ENCODE data around the gene RAB11FIP3. TPM values are rescaled to one million over a fixed set of nuclear protein-coding genes. Genes with fewer than 3 reads are reported as not detected.

The RAB11FIP3 gene
- total and polyA plus RNA-seq, 2 of the 13 experiments (the other 11 are each of a cell fraction or from before 2014, with no cell fraction given) = 34.3 to 57.6 TPM

- TF ChIP-seq ZBTB2 (CRISPR knock-in tag; IDR thresholded peaks at IDR 0.05; ENCODE audit: low read depth) (no peak), FUBP1 (CRISPR knock-in tag; IDR thresholded peaks at IDR 0.05; ENCODE audit: borderline replicate concordance) (peak; percentile 82; the same call in 1 of the 2 replicates), FOXA1 (IDR thresholded peaks at IDR 0.05) (no peak), FOXA1 (CRISPR knock-in tag; IDR thresholded peaks at IDR 0.05) (peak; percentile 25; the same call in 1 of the 2 replicates), ZNF546 (CRISPR knock-in tag; conservative IDR thresholded peaks at IDR 0.05) (no peak), HNRNPLL (IDR thresholded peaks at IDR 0.05; ENCODE audit: low read depth, low read length, poor library complexity, severe bottlenecking) (no peak), RCOR2 (CRISPR knock-in tag; IDR thresholded peaks at IDR 0.05) (peak; percentile 47; the same call in 1 of the 2 replicates), IRF2 (CRISPR knock-in tag; IDR thresholded peaks at IDR 0.05) (peak; percentile 71; the same call in 1 of the 2 replicates), ZNF382 (CRISPR knock-in tag; IDR thresholded peaks at IDR 0.05; ENCODE audit: borderline replicate concordance) (no peak), ZNF3 (CRISPR knock-in tag; IDR thresholded peaks at IDR 0.05) (no peak), SP4 (CRISPR knock-in tag; IDR thresholded peaks at IDR 0.05) (peak; percentile 58), TARDBP (CRISPR knock-in tag; IDR thresholded peaks at IDR 0.05) (peak; percentile 96), ZFP37 (CRISPR knock-in tag; IDR thresholded peaks at IDR 0.05; ENCODE audit: borderline replicate concordance) (0 out of 2 replicates have a peak, but pooled peaks have one; percentile 32), ZNF781 (CRISPR knock-in tag; IDR thresholded peaks at IDR 0.05; ENCODE audit: borderline replicate concordance, not compliant biosample characterization) (no peak), MEF2D (CRISPR knock-in tag; IDR thresholded peaks at IDR 0.05) (peak; percentile 84), ZNF335 (CRISPR knock-in tag; IDR thresholded peaks at IDR 0.05) (no peak), E2F1 (CRISPR knock-in tag; IDR thresholded peaks at IDR 0.05) (no peak), ZNF761 (CRISPR knock-in tag; conservative IDR thresholded peaks at IDR 0.05) (peak; percentile 46; the same call in 1 of the 2 replicates), ELF3 (CRISPR knock-in tag; IDR thresholded peaks at IDR 0.05) (peak; percentile 66), MAX (IDR thresholded peaks at IDR 0.05) (peak; percentile 78), PCBP1 (IDR thresholded peaks at IDR 0.05; ENCODE audit: borderline replicate concordance, low read depth, low read length) (0 out of 2 replicates have a peak, but pooled peaks have one; percentile 29), SNAI1 (CRISPR knock-in tag; IDR thresholded peaks at IDR 0.05; ENCODE audit: borderline replicate concordance) (no peak; the same call in 1 of the 2 replicates), BCL3 (CRISPR knock-in tag; IDR thresholded peaks at IDR 0.05) (0 out of 2 replicates have a peak, but pooled peaks have one; percentile 63), MTF1 (CRISPR knock-in tag; IDR thresholded peaks at IDR 0.05) (no peak), LCORL (IDR thresholded peaks at IDR 0.05) (no peak), LCORL (CRISPR knock-in tag; IDR thresholded peaks at IDR 0.05) (peak; percentile 98)
Observed at GRCh38 chr16:558298-559020, 133.0 kb downstream of the RAB11FIP3 start (continued).
